B cell (primary cell): ENCODE measurements around the gene GPRC5D.

Source experiments
- CTCF ChIP-seq: fragments of 200-600 bp; IDR thresholded peaks from one replicate; pipeline ENCODE4 v1.8.0; 2022; ENCODE audit warnings: antibody characterized with exemption, mild to moderate bottlenecking
- EZH2 ChIP-seq: IDR thresholded peaks from 2 replicates; pipeline ENCODE4 v1.6.1; 2012; ENCODE audit warnings: borderline replicate concordance, low read depth, mild to moderate bottlenecking, moderate library complexity, low read length; ENCODE audit not compliant: insufficient read depth, poor library complexity, severe bottlenecking

- TF ChIP-seq CTCF (no peak), EZH2 (no peak)
Observed at GRCh38 chr12:12899530-12900380, 52.2 kb downstream of the GPRC5D start.
